Ascending aorta (tissue), 2 donors: Measurements from ENCODE around the gene EHD2. TPM values are rescaled to one million over a fixed set of nuclear protein-coding genes. Genes with fewer than 3 reads are reported as not detected.

Source experiments
- DNase-seq, 2 donors: peaks; one replicate each; pipeline ENCODE4 v3.0.0-alpha.2; 2019; ENCODE audit warnings: low spot score in 2 of 2
- H3K27ac ChIP-seq, 2 donors: fragments of 200-600 bp; sonication (generic); one replicate each; pipeline ENCODE4 v1.5.1; 2016 to 2017; ENCODE audit warnings: mild to moderate bottlenecking in 1 of 2
- H3K27me3 ChIP-seq: fragments of 200-600 bp; sonication (generic); one replicate; pipeline ENCODE4 v1.5.1; 2017
- H3K36me3 ChIP-seq, 2 donors: fragments of 200-600 bp; sonication (generic); one replicate each; pipeline ENCODE4 v1.5.1; 2016
- H3K4me1 ChIP-seq, 2 donors: fragments of 200-600 bp; sonication (generic); one replicate each; pipeline ENCODE4 v1.5.1; 2016 to 2017; ENCODE audit warnings: mild to moderate bottlenecking in 1 of 2
- H3K4me3 ChIP-seq, 2 donors: fragments of 200-600 bp; sonication (generic); one replicate each; pipeline ENCODE4 v1.5.1; 2016 to 2017; ENCODE audit warnings: mild to moderate bottlenecking in 1 of 2
- H3K9me3 ChIP-seq, 2 donors: fragments of 200-600 bp; sonication (generic); one replicate each; pipeline ENCODE4 v1.5.1; 2016
- intact Hi-C: fragments of 100-400 bp; cut with DNase I; formaldehyde crosslinking; loops from one replicate; pipeline ENCODE4 v1.15.1; 2023
- total RNA-seq: library from RNA; depleted of rRNA; stranded (reverse); fragments of >200 nt; gene quantifications from one replicate; pipeline ENCODE4 v1.1.0, GENCODE V29; 2016
- TF ChIP-seq, protein P1 (sequence below), 3 experiments: fragments of 200-600 bp in 2 of 3; fragments of 450-650 bp in 1 of 3; sonication (generic) in 2 of 3; IDR thresholded peaks; one replicate each; pipeline ENCODE4 v1.5.1; 2016 to 2019; ENCODE audit warnings: antibody characterized with exemption in 3 of 3, mild to moderate bottlenecking in 1 of 3, moderate library complexity in 1 of 3

EHD2 gene
- total RNA-seq, 1 donor from 2014 or later: 342 TPM

DNA sequence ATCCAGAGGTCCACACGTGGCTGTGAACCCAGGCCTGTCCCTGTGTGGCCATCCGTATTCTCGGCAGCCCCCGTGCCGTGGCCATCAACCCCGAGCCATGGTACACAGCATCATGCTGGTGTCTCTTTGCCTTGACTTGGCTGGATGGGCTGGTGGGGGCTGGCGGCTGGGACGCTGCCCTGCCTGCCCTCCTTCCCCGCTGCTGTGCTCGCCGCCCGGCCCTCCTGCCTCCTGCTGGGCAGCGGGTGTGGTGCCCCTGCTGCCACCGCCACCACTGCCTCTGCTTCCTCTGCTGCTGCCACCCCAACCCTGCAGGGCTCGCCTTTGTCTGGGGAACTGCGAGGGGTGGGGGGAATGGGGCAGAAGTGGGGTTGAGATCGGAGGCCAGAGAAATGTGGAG is 19.7 kb upstream of the EHD2 start:
- TF ChIP-seq, protein P1, sequence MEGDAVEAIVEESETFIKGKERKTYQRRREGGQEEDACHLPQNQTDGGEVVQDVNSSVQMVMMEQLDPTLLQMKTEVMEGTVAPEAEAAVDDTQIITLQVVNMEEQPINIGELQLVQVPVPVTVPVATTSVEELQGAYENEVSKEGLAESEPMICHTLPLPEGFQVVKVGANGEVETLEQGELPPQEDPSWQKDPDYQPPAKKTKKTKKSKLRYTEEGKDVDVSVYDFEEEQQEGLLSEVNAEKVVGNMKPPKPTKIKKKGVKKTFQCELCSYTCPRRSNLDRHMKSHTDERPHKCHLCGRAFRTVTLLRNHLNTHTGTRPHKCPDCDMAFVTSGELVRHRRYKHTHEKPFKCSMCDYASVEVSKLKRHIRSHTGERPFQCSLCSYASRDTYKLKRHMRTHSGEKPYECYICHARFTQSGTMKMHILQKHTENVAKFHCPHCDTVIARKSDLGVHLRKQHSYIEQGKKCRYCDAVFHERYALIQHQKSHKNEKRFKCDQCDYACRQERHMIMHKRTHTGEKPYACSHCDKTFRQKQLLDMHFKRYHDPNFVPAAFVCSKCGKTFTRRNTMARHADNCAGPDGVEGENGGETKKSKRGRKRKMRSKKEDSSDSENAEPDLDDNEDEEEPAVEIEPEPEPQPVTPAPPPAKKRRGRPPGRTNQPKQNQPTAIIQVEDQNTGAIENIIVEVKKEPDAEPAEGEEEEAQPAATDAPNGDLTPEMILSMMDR (IDR thresholded peaks at IDR 0.05): no peak
- intact Hi-C loops: loop anchor here (10.0 kb wide), 1 partner anchor 409 kb away; no protein-coding TSS in a partner anchor

DNA sequence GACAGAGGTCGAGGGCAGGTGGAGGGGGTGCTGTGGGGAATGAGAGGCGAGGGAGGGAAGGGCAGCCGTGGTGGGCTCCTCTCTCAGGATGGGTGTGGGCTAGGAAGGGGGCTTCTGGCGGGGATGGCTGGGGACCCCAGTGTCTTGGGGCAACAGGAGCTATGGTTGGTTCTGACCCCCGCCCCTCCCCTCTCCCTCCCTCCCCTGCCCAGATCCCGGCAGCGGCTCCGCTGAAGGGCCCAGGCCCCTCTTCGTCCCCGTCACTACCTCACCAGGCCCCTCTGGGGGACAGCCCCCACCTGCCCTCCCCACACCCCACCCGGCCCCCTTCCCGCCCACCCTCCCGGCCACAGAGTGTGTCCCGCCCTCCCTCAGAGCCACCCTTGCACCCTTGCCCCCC is 19.3 kb upstream of the EHD2 start:
- TF ChIP-seq, protein P1 (IDR thresholded peaks at IDR 0.05): no peak
- peaks cover 22 to 38% of the 10 kb centered on the region in 2 donors for H3K36me3 ChIP-seq
- no peaks in the 10 kb centered on the region for H3K9me3 ChIP-seq
- intact Hi-C loops: loop anchor here (10.0 kb wide), 1 partner anchor 409 kb away; no protein-coding TSS in a partner anchor
- no peak for DNase-seq
- no peaks in the 10 kb centered on the region for H3K4me1 ChIP-seq
- no peak overlapping the region for H3K4me3 ChIP-seq
- no peaks in the 10 kb centered on the region for H3K27me3 ChIP-seq
- no peak overlapping the region for H3K27ac ChIP-seq

More for the DNA sequence above, 19.7 kb upstream of the EHD2 start:
- no peak for DNase-seq
- Histone ChIP-seq H3K36me3 (peaks cover 18 to 33% of the 10 kb centered on the region in 2 donors), H3K4me3 (no peak overlapping the region), H3K9me3 (no peaks in the 10 kb centered on the region), H3K27me3 (no peaks in the 10 kb centered on the region), H3K4me1 (no peaks in the 10 kb centered on the region), H3K27ac (no peak overlapping the region)

DNA sequence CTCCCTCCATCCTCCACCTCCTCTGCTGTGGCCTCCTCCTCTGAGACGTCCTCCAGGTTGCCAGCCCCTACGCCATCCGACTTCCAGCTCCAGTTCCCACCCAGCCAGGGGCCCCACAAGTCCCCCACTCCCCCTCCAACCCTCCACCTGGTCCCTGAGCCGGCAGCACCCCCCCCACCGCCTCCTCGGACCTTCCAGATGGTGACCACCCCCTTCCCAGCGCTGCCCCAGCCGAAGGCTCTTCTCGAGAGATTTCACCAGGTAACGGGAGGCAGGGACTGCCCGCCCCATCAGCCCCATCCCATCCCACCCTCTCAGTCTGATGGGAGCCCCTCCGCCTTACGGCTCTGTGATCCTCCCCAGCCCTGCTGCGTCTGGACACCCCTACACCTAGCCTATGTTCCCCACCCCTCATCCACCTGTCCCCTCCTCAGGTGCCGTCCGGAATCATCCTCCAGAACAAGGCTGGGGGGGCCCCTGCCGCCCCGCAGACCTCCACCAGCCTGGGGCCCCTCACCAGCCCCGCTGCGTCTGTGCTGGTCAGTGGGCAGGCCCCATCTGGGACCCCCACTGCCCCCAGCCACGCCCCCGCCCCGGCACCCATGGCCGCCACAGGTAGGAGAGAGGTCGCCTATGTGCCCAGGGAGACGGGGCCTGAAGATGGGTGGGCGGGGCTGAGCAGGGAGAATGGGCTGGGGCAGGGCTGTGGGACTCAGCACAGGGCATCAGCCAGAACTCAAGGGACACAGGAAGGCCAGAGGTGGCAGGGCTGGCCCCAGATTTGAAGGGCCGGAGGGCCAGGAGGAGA is 18.6 kb upstream of the EHD2 start:
- intact Hi-C loops: loop anchor here (10.0 kb wide), 1 partner anchor 410 kb away; no protein-coding TSS in a partner anchor
- no peaks in the 10 kb centered on the region for H3K27me3 ChIP-seq
- H3K9me3 ChIP-seq: no peaks in the 10 kb centered on the region
- H3K4me1 ChIP-seq: no peaks in the 10 kb centered on the region
- H3K36me3 ChIP-seq: peaks cover 29 to 45% of the 10 kb centered on the region in 2 donors
- no peak overlapping the region for H3K27ac ChIP-seq
- TF ChIP-seq, protein P1 (IDR thresholded peaks at IDR 0.05): no peak
- no peak overlapping the region for H3K4me3 ChIP-seq
- no peak for DNase-seq

DNA sequence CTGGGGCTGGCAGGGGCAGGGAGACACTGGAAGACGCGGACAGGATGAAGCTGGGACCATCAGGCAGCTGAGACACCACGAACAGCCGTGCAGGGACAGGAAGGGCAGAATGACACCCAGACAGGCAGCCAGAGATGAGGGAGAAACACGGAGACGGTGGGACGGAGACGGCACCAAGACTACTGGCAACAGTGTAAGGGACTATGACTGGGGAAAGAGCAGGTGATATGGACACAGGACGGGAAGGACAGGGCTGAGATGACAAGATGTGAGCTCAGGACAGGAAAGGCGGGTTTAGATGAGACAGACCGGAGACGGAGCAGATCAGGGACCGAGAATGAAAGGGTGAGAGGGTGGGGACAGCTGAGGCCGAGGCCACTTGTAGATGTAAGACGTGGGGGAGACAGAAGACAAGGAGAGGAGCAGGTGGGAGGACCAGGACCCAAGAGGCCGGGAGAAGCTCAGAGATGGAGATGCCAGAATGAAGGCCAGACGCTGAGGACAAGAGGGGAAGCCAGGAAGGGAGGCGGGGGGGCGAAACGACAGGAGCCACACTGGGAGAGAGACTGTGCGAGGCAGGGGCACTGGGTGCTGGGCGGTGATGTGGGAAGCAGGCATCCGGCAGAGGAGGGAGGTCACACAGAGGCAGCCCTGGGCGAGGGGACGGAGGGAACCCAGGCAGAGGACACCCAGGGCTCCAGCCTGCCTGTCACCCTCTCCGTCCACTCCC is 17.5 kb upstream of the EHD2 start:
- H3K9me3 ChIP-seq: no peaks in the 10 kb centered on the region
- TF ChIP-seq, protein P1 (IDR thresholded peaks at IDR 0.05): no peak
- intact Hi-C loops: loop anchor here (10.0 kb wide), 1 partner anchor 411 kb away; no protein-coding TSS in a partner anchor
- peaks cover 38 to 51% of the 10 kb centered on the region in 2 donors for H3K36me3 ChIP-seq
- DNase-seq: no peak
- no peak overlapping the region for H3K27ac ChIP-seq
- no peaks in the 10 kb centered on the region for H3K4me1 ChIP-seq
- H3K4me3 ChIP-seq: no peak overlapping the region
- H3K27me3 ChIP-seq: no peaks in the 10 kb centered on the region

DNA sequence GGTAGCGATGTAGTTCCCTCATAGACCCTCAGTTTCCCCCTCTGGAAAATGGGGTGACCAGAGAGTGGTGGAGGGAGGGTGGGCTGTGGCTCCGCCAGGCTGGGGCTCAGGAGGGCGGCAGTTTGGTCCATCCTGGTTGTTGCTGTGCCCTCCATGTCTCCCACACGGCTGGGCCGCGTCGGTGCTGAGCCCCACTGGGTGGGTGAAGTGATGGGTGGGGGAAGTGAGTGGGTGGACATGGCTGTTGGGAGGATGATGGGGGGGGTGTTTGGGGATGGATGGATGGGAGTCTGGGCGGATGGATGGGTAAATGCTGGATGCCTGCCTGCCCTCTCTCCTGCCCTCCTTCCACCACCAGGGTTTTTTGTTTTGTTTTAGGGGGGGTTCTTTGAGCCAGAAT is 16.6 kb upstream of the EHD2 start:
- TF ChIP-seq, protein P1 (IDR thresholded peaks at IDR 0.05): no peak
- H3K27ac ChIP-seq: no peak overlapping the region

More for the DNA sequence above, 16.6 kb upstream of the EHD2 start:
- Histone ChIP-seq H3K27me3 (no peaks in the 10 kb centered on the region), H3K36me3 (peaks cover 40 to 60% of the 10 kb centered on the region in 2 donors), H3K4me1 (no peaks in the 10 kb centered on the region), H3K9me3 (no peaks in the 10 kb centered on the region), H3K4me3 (no peak overlapping the region)
- no peak for DNase-seq
- intact Hi-C loops: loop anchor here (10.0 kb wide), 1 partner anchor 412 kb away; no protein-coding TSS in a partner anchor
